Right lobe of liver (tissue), 4 donors: ENCODE results near the gene NAV2.

ENCODE experiments used
- POLR2A ChIP-seq: fragments of 450-650 bp; IDR thresholded peaks from one replicate; pipeline ENCODE4 v1.6.1; 2017; ENCODE audit warnings: antibody characterized with exemption, mild to moderate bottlenecking
- TF ChIP-seq, protein P1 (sequence below), 4 donors: fragments of 200-600 bp in 3 of 4; fragments of 450-650 bp in 1 of 4; IDR thresholded peaks; one replicate each; pipeline versions ENCODE4 v1.5.1 to v1.8.0; 2016 to 2022; ENCODE audit warnings: antibody characterized with exemption in 4 of 4, mild to moderate bottlenecking in 2 of 4
- donor health status: DM: no; HTN: no; CAD: no.
- donor health status: DM: no; HTN: no; CAD: no.
- donor health status: DM: no; HTN: yes; CAD: no.

GRCh38 chr11:20014067-20014402 lies 301.4 kb downstream of the NAV2 start:
- TF ChIP-seq, protein P1, sequence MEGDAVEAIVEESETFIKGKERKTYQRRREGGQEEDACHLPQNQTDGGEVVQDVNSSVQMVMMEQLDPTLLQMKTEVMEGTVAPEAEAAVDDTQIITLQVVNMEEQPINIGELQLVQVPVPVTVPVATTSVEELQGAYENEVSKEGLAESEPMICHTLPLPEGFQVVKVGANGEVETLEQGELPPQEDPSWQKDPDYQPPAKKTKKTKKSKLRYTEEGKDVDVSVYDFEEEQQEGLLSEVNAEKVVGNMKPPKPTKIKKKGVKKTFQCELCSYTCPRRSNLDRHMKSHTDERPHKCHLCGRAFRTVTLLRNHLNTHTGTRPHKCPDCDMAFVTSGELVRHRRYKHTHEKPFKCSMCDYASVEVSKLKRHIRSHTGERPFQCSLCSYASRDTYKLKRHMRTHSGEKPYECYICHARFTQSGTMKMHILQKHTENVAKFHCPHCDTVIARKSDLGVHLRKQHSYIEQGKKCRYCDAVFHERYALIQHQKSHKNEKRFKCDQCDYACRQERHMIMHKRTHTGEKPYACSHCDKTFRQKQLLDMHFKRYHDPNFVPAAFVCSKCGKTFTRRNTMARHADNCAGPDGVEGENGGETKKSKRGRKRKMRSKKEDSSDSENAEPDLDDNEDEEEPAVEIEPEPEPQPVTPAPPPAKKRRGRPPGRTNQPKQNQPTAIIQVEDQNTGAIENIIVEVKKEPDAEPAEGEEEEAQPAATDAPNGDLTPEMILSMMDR (IDR thresholded peaks at IDR 0.05), result no peak
- TF ChIP-seq POLR2A, result no peak
